Cerebellar cortex (tissue), 1 donor: ENCODE data around the gene SLC1A7.

ENCODE experiments used
- DNase-seq: peaks from one replicate; pipeline ENCODE4 v3.0.0-alpha.2; 2015; ENCODE audit warnings: low spot score

The SLC1A7 gene

DNA sequence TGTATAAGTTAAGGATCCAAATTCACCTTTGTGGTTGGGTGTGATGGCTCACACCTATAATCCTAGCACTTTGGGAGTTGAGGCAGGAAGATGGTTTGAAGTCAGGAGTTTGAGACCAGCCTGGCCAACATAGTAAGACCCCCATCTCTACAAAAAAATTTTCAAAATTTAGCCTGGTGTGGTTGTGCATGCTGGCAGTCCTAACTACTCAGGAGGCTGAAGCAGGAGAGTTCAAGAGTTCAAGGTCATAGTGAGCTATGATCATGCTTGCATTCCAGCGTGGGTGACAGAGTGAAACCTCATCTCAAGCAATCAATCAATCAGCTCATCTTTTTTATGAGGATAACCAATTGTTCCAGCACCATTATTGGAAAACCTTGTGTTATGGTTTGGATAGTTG, 16.5 kb upstream of the SLC1A7 start:
- no peak for DNase-seq

DNA sequence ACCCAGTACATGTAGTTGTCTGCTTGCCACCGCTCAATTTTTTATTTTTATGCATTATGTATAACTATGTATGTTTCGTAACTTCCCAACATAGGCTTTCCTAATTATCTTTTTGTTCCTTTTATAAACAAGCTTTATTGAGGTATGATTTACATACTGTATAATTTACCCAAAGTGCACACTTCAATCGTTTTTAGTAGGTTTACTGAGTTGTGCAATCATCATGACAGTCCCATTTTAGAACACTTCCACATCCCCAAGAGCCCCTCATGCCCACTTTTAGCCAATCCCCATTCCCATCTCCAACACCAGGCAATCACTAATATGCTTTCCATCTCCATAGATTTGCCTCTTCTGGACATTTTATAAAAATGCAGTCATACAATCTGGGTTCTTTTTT, 14.3 kb upstream of the SLC1A7 start:
- no peak for DNase-seq

DNA sequence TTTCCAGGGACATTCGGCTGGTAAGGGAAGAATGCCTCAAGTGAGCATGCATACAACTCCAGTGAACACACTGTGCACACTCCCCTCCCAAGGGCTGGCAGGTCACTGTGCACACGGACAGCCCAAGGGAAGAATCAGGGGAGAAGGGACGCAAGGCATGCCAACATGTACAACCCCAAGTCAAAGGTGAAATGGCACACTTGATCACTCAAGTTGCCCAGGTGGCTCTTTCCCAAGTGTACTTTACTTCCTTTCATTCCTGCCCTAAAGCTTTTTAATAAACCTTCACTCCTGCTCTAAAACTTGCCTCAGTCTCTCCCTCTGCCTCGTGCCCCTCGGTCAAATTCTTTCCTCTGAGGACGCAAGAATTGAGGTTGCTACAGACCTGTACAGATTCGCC, 13.5 kb upstream of the SLC1A7 start:
- no peak for DNase-seq

DNA sequence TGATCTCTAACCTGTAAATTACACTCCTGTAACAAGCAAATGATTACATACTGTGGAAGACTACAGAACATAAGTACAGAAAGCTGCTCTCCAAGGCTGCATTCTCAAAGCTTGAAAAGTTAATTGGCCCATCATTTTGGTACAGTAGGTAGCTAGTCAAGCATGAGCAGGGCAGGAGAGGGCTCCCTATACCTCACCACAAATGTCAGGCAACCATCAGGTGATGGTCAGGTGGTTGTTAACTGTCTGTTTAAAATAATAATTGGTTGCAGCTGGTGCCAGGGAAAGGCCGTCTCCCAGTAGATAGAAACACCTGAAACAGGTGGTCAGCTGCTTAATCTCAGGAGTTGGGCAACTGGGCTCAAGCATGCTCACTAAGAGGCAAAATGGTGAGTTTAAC, 13.1 kb upstream of the SLC1A7 start:
- no peak for DNase-seq

DNA sequence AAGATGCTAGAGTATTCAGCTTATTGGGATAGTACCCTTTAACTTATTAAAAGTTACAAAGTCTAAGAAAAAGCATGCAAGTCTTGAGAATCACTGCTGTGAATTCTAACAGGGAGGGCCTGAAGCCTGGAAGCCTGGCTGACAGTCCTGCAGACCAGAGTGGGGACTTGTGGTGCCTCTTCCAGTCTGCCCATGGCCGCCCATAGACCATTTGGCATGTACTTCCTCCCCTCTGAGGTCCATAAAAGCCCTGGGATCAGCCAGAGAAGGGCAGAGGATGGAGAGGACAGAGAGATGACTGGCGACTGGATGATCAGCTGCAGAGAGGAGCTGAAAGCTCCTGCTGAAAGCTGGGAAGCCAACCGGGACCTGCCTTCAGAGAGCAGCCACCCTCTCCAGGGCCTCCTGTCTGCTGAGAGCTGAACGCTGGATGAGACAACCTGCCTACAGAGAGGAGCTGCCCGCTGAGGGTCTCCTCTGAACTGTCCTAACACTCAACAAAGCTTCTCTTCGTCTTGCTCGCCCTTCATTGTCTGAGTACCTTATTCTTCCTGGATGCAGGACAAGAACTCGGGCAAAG, 12.5 kb upstream of the SLC1A7 start:
- no peak for DNase-seq

DNA sequence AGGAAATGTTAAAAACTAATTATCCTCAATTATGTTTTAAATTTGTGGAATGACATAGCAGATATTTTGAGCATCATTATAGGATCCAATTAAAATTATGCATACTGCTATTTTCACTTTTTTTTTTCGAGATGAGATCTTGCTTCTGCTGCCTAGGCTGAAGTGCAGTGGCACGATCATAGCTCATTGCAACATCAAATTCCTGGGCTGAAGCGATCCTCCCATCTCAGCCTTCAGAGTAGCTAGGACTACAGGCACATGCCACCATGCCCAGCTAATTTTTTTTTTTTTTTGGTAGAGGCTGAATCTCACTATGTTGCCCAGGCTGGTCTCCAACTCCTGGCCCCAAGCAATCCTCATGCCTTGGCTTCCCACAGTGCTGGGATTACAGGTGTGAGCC, 11.3 kb upstream of the SLC1A7 start:
- no peak for DNase-seq

DNA sequence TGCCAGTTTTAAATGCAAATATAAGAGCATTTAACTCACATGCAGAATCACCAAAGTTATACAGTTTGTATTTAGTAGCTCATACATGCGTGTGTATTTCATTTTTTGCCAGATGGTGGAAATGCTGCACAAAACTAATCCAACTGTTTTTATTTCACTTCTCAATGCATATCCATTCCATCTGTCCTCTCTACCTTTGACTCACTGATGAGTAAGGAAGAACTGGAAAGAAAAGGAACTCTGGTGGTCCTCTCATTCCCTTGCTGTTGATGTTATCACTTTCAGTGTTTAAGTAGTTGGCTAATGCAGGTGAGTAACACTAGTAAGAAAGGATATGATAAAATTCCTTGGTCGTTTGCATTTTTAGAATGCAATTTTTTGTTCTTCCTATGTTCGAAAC, 5.7 kb upstream of the SLC1A7 start:
- DNase-seq = no peak

DNA sequence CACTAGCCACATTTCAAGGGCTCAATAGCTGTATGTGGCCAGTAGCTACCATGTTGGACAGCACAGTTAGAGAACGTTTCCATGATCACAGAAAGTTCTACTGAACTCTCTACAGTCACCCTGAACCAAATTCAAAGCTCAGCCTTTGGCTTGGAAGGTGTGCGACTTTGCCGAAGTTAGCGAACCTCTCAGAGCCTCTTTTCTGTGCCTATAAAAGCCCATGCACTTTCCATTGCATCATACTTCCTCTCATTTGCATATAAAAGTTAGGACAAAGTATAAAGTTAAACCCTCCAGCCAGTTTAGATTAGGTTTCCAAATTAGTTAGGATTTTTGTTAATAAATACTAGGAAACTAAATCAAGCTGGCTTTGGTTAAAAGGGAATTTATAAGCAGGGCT, 4.7 kb upstream of the SLC1A7 start:
- DNase-seq = no peak

DNA sequence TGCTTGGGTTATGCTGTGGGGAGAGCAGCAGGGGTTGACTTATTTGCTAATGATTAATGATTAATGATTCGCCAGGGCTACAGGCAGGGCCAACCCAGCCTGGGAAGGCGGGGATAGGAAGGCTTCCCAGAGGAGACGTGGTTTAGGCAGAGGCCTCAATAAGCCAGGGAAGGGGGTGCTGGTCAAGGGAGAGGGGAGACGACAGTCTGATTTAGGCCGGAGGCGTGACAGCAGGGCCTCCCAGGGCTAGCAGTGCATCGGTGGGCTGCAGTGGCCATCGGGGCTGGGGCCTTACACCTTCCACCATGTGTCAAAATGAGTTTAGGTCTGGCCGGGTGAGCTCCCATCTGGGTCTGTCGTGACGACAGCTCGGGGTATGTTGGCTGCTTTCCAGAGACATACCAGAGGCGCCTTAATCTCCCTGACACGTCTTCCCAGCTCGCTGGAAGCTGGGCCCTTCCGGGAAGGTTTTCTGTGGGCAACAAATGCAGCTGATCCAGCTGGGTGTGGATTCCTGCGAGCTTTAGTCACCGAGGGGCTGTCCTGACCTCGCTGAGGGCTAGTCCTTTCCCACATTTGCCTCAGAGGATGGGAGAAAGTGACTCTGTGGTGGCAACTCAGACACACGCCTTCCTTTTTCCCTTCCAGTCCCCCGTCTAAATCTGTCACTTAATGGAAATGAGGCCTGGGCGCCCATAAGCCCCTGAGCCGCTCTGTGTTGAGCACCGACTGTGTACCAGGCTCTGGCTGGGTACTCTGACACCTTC, 3.7 kb upstream of the SLC1A7 start:
- no peak for DNase-seq

DNA sequence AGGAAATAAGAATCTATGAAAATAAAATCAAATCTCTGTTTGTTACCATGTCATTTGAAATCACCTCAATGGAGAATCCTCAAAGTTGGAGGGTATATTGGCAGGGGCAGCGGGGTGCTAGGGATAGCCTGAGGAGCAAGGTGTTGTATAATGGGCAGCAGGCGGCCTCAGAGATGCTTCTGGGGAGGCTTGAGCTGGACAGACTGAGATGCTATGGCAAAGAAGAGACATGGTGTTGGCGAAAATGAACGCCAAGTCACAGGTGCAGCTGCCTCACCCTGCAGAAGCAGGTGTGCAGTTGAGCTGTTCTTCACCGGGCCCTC, 3.1 kb upstream of the SLC1A7 start:
- no peak for DNase-seq

DNA sequence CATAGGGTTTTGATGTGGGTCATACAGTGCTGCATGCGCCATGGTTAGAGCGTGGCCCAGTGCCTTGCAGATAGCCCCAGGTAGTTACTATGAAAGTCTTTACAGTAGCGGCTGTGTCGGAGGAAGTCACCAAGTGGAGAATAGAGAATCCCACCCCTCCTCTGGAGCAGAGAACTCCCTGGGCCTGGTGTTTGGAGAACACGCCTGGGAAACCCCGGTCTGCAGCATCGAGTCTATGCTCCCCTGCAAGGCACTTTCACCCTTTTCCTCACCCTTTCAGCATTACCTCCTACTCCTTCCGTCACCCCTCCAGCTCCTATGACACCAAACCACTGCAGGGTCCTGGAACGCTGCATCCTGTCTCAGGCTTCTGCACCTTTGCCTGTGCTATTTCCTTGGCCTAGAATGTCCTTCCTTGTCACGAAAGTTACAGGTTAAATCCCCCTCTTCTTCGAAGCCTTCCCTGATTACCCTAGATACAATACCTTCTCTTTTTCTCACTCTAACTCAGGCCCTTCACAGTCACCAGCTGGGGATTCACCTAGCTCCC, 2.7 kb upstream of the SLC1A7 start:
- no peak for DNase-seq

DNA sequence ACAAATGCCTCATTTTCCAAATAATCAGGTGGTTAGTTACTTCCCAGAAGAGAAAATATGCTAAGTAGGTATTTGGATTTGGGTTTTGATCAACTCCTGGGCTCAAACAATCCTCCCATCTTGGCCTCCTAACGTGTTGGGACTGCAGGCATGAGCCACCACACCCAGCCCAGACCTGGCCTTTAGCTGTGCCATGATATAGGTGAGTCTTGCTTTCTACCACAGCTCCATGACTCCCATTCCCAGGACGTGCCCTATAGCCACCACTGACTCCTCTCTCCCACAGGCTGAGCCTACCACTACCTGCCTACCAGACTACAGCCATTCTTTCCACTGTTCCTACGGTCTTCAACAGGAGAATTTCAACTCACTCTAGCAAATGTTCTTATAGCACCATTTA, 1.8 kb upstream of the SLC1A7 start:
- DNase-seq = no peak

DNA sequence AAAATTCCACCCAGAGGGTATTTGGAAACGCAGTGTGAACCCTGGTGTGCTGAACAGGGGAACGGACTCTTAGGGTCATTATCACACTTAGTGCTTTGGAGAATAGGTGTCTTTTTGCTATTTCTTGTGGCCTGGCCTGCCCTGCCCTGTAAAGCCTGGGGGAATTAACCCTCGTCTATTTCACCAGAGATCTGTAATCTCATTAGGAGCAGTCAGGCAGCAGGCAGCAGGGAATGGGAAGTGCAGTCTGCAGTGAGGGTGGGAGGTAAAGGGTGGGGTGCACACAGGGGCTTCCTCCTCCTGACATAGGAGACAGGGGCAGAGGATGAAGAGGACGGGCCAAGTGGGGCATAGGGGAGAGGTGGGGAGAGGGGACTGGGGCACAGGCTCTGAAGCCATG, 1.1 kb upstream of the SLC1A7 start:
- no peak for DNase-seq

DNA sequence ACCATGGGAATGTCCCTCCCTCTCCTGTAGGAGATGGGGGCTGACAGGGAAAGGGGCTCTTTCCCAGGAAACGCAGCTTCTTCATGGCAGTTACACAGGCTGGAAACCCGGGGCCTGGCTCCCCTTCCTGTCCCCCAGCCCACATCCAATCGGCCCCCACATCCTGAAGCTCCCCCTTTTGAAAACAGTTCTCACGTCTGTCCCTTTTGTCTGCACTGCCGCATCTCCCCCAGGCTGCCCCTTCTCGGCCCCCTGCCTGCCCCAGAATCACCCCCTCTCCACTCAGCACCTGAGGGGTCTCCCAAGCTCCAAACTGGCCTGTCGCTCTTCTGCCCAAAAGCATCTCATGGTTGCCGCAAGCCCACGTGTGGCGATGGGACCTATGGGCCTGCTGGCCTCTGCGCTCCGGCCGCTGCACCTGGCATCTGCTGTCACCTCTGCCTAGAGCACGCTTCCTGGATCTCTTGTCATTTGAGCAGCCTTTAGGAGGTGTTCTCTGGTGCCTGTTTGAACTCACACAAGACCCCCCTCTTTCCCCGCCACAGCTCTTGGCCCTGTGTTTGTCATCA, 867 bp downstream of the SLC1A7 start:
- no peak for DNase-seq

DNA sequence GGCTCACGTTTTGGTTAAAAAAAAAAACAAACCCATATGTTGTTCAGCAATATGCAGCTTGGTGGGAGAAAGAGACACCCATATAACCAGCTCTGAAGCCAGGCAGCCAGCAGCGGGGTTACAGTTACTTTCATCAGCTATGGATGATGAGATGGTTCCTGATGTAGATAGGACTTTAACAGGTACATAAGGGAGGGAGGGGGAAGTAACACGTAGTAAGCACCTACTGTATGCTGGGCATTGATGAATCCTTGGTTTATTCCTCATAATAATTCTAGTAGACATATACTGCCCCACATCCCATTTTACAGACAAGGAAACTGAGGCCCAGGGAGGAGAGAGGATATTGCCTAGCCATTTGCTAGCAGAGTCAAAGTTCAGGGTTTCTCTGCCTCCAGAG, 2.0 kb downstream of the SLC1A7 start:
- no peak for DNase-seq

DNA sequence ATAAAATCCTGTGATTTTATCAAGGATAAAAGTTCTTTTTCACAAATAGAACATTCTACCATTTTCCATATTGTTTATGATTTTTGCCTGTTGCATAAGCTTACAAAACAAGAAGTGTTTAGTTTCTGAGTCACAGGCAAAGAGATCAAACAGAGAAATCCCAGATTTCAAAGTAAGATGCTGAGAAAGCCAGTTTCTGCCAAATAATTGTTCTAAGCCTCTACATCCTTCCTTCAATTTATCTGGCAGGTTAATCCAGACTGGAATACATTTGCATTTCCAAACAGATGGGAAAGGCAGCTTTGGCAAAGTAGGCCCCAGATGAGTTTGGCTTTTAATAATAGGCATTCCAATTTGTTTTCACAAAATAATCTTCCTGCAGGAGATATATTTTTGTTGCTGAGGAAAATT, 2.5 kb downstream of the SLC1A7 start:
- DNase-seq = peak; percentile 86

DNA sequence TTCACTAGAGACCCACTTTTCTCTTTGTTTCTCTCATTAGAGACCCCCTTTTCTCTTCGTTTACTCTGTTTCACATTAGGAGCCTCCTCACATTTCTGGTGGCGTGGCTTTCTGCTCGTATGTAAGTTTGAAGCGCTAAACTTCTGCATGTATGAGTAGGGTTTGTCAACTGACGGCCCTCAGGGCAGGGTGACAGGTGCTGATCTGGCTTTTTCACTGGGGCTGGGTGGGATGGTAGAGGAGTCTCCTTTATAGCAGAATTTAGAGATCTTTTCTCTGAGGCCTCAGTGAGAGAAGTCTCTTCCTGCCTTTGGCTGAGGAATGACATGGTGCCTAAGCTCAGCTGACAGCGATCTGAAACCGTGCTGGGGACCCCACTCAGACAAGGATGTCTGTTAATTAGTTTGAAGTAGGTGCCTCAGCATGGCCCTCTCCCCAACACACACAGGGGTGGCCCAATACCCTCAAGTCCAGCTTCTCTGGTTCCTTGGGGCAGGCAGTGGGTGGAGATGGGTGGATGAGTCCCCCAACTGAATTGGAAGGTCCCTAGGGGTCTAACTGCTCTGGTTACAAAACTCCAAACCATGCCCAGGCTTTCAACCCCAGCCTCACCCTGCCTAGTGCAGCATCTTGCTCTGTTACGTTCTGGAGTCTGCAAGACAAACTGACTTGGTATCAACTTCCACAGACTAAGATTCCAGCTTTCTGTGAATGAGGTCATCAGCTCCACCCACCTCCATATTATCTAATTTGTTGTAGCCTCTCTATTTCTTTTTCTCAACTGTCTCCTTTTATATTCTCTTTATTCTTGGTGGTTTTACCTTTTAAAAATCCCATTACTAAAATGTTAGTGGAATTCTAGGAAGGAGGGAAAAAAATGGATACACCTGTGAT, 3.2 kb downstream of the SLC1A7 start:
- no peak for DNase-seq

DNA sequence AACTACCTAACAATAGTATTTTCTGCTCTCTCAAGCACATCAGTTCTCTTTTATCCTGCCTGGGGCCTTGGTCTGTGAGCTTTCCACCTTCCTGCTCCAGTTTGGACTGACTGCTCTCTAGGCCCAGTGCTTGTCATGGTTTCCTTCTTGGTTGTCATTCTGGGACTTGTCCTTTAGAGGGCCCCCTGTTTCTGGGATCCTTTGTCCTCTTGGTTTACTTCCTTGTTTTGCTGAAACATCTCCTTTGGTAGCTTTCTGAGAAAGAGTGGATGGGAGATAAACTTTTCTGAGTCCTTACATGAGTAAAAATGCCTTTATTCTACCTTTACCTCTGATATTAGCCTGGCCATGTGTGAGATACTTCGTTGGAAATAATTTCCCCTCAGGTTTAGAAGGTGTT, 4.7 kb downstream of the SLC1A7 start:
- DNase-seq = no peak

DNA sequence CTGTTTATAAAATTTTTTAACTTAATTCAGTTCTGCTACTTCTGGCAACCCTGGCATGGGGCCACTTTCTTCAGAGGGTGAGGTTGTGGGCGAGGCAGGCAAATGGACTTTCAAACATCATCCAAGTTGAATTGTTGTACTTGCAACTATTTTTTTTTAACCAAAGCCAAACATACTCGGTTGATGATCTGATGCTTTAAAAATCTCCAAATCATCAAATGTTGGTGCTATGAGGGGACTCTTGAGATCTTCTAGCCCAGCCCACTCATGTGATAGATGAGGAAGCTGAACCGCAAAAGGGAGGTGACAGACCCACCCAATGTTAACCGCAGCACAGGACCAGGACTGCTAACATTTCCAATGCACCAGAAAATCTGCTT, 6.7 kb downstream of the SLC1A7 start:
- DNase-seq = no peak

DNA sequence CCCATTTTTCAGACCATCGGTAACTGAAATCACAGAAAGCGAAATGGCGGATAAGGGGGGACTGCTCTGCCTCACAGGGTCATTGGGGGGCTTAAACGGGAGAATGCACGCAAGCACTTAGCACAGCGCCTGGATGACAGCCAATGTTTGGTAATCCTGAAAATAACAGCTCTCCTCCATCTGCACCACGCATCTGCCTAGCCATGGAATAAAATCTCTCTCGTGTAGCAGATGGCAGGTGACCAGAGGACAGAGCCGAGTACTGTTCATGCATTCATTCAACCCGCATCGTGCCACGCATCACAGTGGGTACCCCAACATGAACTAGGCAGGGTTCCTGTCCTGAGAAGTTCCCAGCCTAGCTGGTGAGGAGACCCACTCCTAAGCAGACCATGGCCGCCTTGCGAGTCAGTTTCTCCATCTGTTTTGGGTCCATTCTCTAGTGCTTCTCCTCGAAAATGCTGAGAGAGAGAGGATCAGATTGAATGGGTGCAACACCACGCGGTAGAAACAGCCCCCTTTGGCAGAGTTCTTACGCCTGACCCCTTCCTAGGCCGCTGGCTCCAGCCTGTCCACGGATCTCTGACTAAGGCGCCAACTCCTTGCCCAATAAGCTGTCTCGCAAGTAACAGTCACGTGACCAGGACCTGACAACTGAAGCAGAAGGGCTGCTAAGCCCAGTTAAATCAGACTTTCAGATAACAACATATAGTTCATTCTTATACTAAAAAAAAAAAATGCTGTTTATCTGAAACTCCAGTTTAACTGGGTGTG, 7.3 kb downstream of the SLC1A7 start:
- peak; percentile 42 for DNase-seq

DNA sequence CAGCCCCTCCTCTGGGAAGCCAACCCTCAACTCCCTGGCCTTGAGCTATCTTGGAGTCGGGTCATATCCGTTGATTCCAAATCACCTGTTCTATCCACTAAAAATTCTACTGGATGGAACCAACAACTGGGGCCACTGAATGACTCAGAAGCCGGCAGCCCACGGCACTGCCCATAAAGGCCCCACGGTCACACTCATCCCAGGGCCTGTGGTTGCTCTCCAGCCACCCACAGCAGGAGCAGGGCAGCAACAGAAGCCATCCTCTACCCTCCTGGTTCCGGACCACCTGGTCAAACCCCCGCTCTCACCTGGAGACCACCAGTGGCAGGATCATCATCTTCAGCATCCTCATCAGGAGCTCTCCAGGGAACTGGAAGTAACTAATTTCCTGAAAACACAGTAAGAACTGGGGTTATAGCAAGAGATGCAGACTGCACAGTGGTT, 8.4 kb downstream of the SLC1A7 start:
- no peak for DNase-seq
